Neural progenitor cell (in vitro differentiated cells): ENCODE data around the gene LPP.

ENCODE experiments used
- EZH2 ChIP-seq: fragments of 200-600 bp; sonication (generic); IDR thresholded peaks from 2 replicates; pipeline ENCODE4 v1.6.1; 2017; ENCODE audit warnings: antibody characterized with exemption, mild to moderate bottlenecking, moderate library complexity
- TF ChIP-seq, protein P1 (sequence below): fragments of 200-600 bp; sonication (generic); IDR thresholded peaks from 2 replicates; pipeline ENCODE4 v1.5.1; 2017; ENCODE audit warnings: antibody characterized with exemption, mild to moderate bottlenecking

GRCh38 chr3:188527389-188527788, 373.4 kb downstream of the LPP start:
- TF ChIP-seq, protein P1, sequence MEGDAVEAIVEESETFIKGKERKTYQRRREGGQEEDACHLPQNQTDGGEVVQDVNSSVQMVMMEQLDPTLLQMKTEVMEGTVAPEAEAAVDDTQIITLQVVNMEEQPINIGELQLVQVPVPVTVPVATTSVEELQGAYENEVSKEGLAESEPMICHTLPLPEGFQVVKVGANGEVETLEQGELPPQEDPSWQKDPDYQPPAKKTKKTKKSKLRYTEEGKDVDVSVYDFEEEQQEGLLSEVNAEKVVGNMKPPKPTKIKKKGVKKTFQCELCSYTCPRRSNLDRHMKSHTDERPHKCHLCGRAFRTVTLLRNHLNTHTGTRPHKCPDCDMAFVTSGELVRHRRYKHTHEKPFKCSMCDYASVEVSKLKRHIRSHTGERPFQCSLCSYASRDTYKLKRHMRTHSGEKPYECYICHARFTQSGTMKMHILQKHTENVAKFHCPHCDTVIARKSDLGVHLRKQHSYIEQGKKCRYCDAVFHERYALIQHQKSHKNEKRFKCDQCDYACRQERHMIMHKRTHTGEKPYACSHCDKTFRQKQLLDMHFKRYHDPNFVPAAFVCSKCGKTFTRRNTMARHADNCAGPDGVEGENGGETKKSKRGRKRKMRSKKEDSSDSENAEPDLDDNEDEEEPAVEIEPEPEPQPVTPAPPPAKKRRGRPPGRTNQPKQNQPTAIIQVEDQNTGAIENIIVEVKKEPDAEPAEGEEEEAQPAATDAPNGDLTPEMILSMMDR = no peak
- no peak for TF ChIP-seq EZH2
